Retinal pigment epithelial cell (primary cell): ENCODE results near the gene KRT39.

ENCODE experiments used
- DNase-seq: peaks from one replicate; pipeline ENCODE4 v3.0.0-alpha.2; 2010; ENCODE audit warnings: low read depth
- H3K4me3 ChIP-seq: 2 replicates; pipeline ENCODE4 v1.5.1; 2011; ENCODE audit warnings: mild to moderate bottlenecking, low read length, control low read depth, moderate library complexity
- CTCF ChIP-seq: conservative IDR thresholded peaks from 2 replicates; pipeline ENCODE4 v1.5.1; 2011; ENCODE audit warnings: low read depth, low read length, control low read depth, inconsistent platforms

KRT39 gene

DNA sequence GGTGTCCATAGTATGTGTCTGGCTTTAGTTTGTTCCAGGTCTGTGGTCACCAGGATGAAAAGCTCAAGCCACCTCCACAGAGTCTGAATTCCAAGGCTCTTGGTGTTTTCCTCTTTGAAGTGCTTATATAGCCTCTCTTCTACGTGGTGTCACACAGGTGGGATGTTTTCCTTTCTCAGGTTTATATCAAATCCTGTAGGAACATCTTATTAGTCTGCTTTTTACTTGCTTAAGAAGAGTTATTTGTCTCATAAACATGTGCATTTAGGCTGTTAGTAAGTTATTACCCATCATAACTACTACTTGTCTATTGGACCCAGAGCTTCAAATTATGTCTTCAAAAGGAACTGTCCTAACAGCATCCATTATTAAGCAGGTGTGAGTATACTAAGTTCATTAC, at the start of gene KRT39:
Gene KRT39 (minus strand): TSS at position 101 of the 400 bp plus-strand sequence. CDS start 92 bp downstream, at position 9.
- no peak for DNase-seq
- TF ChIP-seq CTCF = no peak
- H3K4me3 ChIP-seq = no peak within 1 kb of the TSS

DNA sequence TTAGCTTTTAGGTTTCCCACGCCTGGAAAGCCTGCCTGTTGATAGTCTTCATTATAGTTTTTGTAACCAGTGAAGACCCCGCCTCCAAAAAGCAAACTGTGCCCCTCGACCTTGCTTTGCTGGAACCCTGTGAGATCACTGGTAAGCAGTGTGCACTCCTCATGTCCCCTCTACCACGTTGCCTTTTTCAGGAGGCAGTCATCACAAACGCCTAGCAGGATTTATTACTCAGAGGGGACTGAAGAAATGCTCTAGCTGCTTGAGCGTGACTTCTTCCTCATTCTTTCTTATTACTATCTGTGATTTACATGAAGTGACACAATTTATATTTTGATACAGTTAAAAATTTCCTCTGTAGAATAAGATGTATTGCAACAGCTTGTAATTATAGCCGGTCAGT, 48.7 kb upstream of the KRT39 start:
- no peak for TF ChIP-seq CTCF
- no peak for DNase-seq
- H3K4me3 ChIP-seq = no peak overlapping the region

GRCh38 chr17:41013606-41014005, 46.9 kb upstream of the KRT39 start:
- TF ChIP-seq CTCF = no peak
- no peak for DNase-seq

DNA sequence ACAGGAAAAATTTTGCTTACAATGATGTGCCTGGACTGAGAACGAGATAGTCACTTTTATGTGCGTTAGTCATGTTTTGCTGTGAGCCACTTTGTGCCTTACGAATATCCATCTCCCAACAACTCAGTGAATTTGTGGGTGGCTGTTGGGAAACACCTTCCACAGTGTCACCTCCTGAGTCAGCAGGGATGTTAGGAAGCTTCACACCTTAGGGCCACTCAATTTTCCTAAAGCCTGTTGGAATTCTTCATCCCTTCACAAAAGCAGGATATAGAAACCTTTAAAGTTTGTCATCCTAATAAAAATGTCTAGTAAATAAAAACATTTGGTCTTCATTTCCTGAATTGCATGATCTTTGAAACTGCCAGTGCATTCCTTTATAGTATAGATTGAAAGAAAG, 46.4 kb upstream of the KRT39 start:
- TF ChIP-seq CTCF = no peak
- no peak overlapping the region for H3K4me3 ChIP-seq
- no peak for DNase-seq

More at GRCh38 chr17:41013606-41014005, 46.9 kb upstream of the KRT39 start:
- no peak overlapping the region for H3K4me3 ChIP-seq

DNA sequence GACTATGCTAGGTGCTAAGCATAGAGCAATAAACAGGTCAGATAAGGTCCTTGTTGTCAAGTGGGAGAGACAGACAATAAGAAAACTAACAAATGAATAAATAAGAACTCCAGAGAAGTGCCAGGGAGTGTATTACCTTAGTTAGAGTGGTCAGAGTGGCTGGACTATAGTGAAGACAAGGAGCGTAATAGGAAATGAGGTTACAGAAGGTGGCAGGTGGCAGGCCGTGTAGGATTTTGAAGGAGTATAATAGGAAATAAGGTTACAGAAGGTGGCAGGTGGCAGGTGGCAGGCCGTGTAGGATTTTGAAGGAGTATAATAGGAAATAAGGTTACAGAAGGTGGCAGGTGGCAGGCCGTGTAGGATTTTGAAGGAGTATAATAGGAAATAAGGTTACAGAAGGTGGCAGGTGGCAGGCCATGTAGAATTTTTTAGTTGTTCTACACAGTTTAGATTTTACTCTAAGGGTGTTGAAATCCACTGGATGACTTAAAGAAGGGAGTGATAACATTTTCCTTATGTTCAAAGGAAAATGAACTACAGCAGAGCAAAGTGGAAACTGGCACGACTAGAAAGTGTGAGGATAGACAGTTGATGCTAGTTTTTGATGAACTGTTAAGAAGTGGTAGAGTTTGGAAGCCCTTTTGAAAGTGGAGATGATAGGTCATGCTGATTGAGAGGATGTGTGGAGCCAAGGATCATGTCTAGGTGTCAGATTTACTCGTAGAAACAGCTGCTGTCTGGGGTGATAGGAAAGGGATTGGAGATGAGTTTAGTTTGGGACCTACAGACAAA, 45.8 kb upstream of the KRT39 start:
- TF ChIP-seq CTCF = no peak
- H3K4me3 ChIP-seq = no peak overlapping the region
- no peak for DNase-seq

- no peak for DNase-seq
- H3K4me3 ChIP-seq = no peak overlapping the region
- no peak for TF ChIP-seq CTCF
Observed at GRCh38 chr17:41010441-41010840, 43.7 kb upstream of the KRT39 start.

- H3K4me3 ChIP-seq = no peak overlapping the region
- TF ChIP-seq CTCF = no peak
- DNase-seq = no peak
Observed at GRCh38 chr17:41009936-41010335, 43.2 kb upstream of the KRT39 start.
